Measurements from ENCODE around the gene METTL3. TPM values are rescaled to one million over a fixed set of nuclear protein-coding genes. Genes with fewer than 3 reads are reported as not detected.
A peak's percentile ranks its signal among the peaks of the same experiment; 100 is the strongest.

Gene METTL3
- total and polyA plus RNA-seq, 2 of the 13 experiments (the other 11 are each of a cell fraction or from before 2014, with no cell fraction given): 123 to 130 TPM

- TF ChIP-seq ZNF142 (CRISPR knock-in tag; IDR thresholded peaks at IDR 0.05) (peak; percentile 60; the same call in 1 of the 2 replicates), NR2C2 (CRISPR knock-in tag; IDR thresholded peaks at IDR 0.05; ENCODE audit: borderline replicate concordance) (peak; percentile 94), ZFX (CRISPR knock-in tag; IDR thresholded peaks at IDR 0.05; ENCODE audit: low read depth) (peak; percentile 81), ZMYM3 (CRISPR knock-in tag; IDR thresholded peaks at IDR 0.05) (peak; percentile 71; the same call in 1 of the 2 replicates), RXRA (CRISPR knock-in tag; IDR thresholded peaks at IDR 0.05) (no peak; the same call in 1 of the 2 replicates), ZNF10 (CRISPR knock-in tag; IDR thresholded peaks at IDR 0.05; ENCODE audit: borderline replicate concordance, low read depth) (no peak), KDM4B (CRISPR knock-in tag; IDR thresholded peaks at IDR 0.05) (peak; percentile 43; the same call in 1 of the 2 replicates), KDM5A (IDR thresholded peaks at IDR 0.05; ENCODE audit: borderline replicate concordance, low read length) (peak; percentile 99), TARDBP (CRISPR knock-in tag; IDR thresholded peaks at IDR 0.05) (peak; percentile 99), ELK4 (CRISPR knock-in tag; IDR thresholded peaks at IDR 0.05; ENCODE audit: borderline replicate concordance) (peak; percentile 47; the same call in 1 of the 2 replicates), PHB2 (IDR thresholded peaks at IDR 0.05; ENCODE audit: partially characterized antibody) (no peak), ZNF292 (CRISPR knock-in tag; IDR thresholded peaks at IDR 0.05; ENCODE audit: borderline replicate concordance, low read depth) (no peak; the same call in 1 of the 2 replicates), IRX3 (CRISPR knock-in tag; IDR thresholded peaks at IDR 0.05; ENCODE audit: borderline replicate concordance, low read depth) (no peak), ZKSCAN8 (CRISPR knock-in tag; IDR thresholded peaks at IDR 0.05; ENCODE audit: borderline replicate concordance) (peak; percentile 78), TIGD3 (CRISPR knock-in tag; IDR thresholded peaks at IDR 0.05; ENCODE audit: borderline replicate concordance) (no peak), SNRNP70 (IDR thresholded peaks at IDR 0.05; ENCODE audit: low read depth, low read length) (no peak), ZBTB3 (CRISPR knock-in tag; IDR thresholded peaks at IDR 0.05; ENCODE audit: borderline replicate concordance, low read depth) (peak; percentile 37; the same call in 1 of the 2 replicates), MLX (CRISPR knock-in tag; IDR thresholded peaks at IDR 0.05) (no peak), MIER2 (CRISPR knock-in tag; IDR thresholded peaks at IDR 0.05) (peak; percentile 74), NFYB (CRISPR knock-in tag; IDR thresholded peaks at IDR 0.05) (peak; percentile 91)
Observed at GRCh38 chr14:21476925-21477681, 34.0 kb downstream of the METTL3 start, which contains the start of the genes RAB2B and TOX4 (continued).
